NT2/D1 (cell line): Measurements from ENCODE around the gene CDC37L1.

Experiments
- DNase-seq: peaks from one replicate; pipeline ENCODE4 v3.0.0-alpha.2; 2011; ENCODE audit warnings: low read depth, low spot score
- H3K27me3 ChIP-seq: 2 replicates; pipeline ENCODE4 v1.6.0; 2011; ENCODE audit warnings: mild to moderate bottlenecking; ENCODE audit not compliant: insufficient read length, insufficient read depth
- H3K36me3 ChIP-seq: 2 replicates; pipeline ENCODE4 v1.6.1; 2011; ENCODE audit warnings: mild to moderate bottlenecking, low read length, mixed read lengths; ENCODE audit not compliant: insufficient read depth, insufficient read length
- H3K4me1 ChIP-seq: 2 replicates; pipeline ENCODE4 v1.5.1; 2011; ENCODE audit not compliant: insufficient read depth, insufficient read length
- H3K4me3 ChIP-seq: 2 replicates; pipeline ENCODE4 v1.5.1; 2011; ENCODE audit warnings: low read depth; ENCODE audit not compliant: insufficient read length
- H3K9ac ChIP-seq: 2 replicates; pipeline ENCODE4 v1.6.0; 2011; ENCODE audit warnings: low read depth; ENCODE audit not compliant: insufficient read length
- H3K9me3 ChIP-seq: 2 replicates; pipeline ENCODE4 v1.5.1; 2011; ENCODE audit warnings: mild to moderate bottlenecking, low read length; ENCODE audit not compliant: insufficient read depth
- SUZ12 ChIP-seq: IDR thresholded peaks from 2 replicates; pipeline ENCODE4 v1.6.1; 2011; ENCODE audit not compliant: insufficient read length, insufficient read depth; ENCODE audit errors: extremely low read depth
- YY1 ChIP-seq: IDR thresholded peaks from 2 replicates; pipeline ENCODE4 v1.6.1; 2011; ENCODE audit not compliant: insufficient read length, insufficient read depth
- ZNF274 ChIP-seq: IDR thresholded peaks from 2 replicates; pipeline ENCODE4 v1.6.1; 2011; ENCODE audit warnings: mild to moderate bottlenecking, low read depth, low read length

CDC37L1 gene

DNA sequence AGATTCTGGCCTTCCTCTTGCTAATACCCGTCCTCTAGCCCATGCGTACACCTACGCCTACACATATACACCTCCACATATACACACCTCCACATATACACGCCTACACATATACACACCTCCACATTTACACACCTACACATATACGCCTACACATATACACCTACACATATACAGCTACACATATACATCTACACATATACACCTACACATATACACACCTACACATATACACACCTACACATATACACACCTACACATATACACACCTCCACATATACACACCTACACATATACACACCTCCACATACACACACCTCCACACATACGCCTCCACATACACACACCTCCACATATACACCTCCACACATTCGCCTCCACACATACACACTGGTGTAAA, 34.5 kb downstream of the CDC37L1 start:
- Histone ChIP-seq H3K4me1 (no peaks in the 10 kb centered on the region), H3K9me3 (peaks cover 6% of the 10 kb centered on the region; the same call in 1 of the 2 replicates), H3K9ac (no peak overlapping the region), H3K27me3 (no peaks in the 10 kb centered on the region), H3K36me3 (peaks cover 63% of the 10 kb centered on the region), H3K4me3 (no peak overlapping the region)
- DNase-seq, result no peak
- TF ChIP-seq ZNF274, result no peak
- TF ChIP-seq YY1, result no peak
- no peak for TF ChIP-seq SUZ12

DNA sequence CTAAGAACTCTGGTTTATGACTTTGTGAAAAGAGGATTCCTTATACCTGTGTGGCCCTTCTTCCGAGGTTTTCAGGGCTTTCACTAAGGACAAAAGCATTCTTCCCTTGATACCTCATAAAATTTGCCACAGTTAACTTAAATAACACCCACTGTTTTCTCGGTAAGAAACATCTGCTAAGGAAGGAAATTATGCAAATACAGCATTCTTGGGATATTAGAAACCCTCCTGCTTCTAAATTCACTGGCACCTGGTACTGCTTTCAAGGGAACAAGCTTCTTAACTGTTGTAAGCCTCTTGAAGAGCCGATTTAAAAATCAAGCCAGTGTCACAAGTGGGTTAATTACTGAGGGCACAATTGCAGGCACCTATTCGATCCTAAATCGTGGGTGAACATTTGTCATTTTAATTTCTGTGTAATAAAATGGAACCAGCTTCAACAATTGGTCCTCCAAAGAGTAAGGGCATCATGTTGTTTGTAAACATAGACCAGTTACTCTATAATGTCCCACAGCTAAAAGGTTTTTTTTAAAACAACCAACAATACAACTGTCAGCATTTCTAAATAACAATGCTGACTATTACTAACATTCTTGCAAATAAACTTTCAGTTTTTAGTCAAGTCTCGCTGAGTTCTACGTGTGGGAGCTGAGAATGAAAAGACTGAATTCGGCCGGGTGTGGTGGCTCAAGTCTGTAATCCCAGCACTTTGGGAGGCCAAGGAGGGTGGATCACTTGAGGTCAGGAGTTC, 35.1 kb downstream of the CDC37L1 start:
- no peak overlapping the region for H3K9ac ChIP-seq
- no peaks in the 10 kb centered on the region for H3K4me1 ChIP-seq
- no peaks in the 10 kb centered on the region for H3K27me3 ChIP-seq
- H3K9me3 ChIP-seq, result peaks cover 6% of the 10 kb centered on the region; the same call in 1 of the 2 replicates
- DNase-seq, result no peak
- H3K4me3 ChIP-seq, result no peak overlapping the region
- no peak for TF ChIP-seq YY1
- H3K36me3 ChIP-seq, result peaks cover 61% of the 10 kb centered on the region

DNA sequence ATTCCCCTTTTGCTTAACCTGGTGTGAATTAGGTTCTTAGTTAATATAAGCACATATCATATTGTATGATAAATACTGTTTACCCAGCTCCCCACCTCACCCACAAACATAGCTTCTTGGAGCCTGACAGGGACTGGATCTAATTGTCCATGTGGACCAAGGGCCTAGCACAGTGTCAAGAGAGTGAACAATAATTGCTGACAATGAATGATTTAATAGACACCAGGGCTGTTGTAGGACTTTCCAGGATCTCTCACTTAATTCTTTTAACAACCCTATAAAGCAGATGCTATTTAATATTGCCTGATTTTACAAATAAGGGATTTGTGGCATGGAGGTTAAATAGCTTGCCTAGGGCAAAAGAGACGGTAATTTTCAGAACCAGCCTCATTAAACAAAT, 36.8 kb downstream of the CDC37L1 start:
- Histone ChIP-seq H3K9ac (no peak overlapping the region), H3K27me3 (no peaks in the 10 kb centered on the region), H3K4me1 (no peaks in the 10 kb centered on the region), H3K4me3 (no peak overlapping the region), H3K36me3 (peaks cover 64% of the 10 kb centered on the region), H3K9me3 (peaks cover 6% of the 10 kb centered on the region; the same call in 1 of the 2 replicates)
- DNase-seq, result no peak
- TF ChIP-seq SUZ12 (no peak), ZNF274 (no peak), YY1 (no peak)

DNA sequence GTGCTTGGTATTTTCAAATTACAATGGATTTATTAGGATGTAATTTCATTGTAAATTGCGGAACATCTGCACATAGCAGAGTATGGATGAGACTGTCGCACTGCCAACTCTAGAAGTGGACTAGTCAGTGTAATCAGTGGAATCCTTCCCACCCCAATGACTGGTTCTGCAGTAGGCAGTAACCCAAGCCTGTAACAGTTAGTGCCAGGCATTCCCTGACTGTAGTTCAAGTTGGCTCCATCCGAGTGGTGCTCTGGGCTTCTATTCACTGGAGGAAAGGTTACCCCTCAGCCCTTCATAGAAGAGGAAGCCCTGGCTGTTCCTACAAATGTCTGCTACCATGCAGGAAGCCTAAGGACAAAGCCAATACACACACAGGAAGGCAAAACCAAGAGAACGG, 38.4 kb downstream of the CDC37L1 start:
- peaks cover 74% of the 10 kb centered on the region for H3K36me3 ChIP-seq
- H3K9ac ChIP-seq, result no peak overlapping the region
- TF ChIP-seq SUZ12, result no peak
- no peak for TF ChIP-seq ZNF274
- no peak for TF ChIP-seq YY1
- no peaks in the 10 kb centered on the region for H3K27me3 ChIP-seq
- no peaks in the 10 kb centered on the region for H3K4me1 ChIP-seq
- DNase-seq, result no peak
- H3K9me3 ChIP-seq, result peaks cover 6% of the 10 kb centered on the region; the same call in 1 of the 2 replicates
- no peak overlapping the region for H3K4me3 ChIP-seq

DNA sequence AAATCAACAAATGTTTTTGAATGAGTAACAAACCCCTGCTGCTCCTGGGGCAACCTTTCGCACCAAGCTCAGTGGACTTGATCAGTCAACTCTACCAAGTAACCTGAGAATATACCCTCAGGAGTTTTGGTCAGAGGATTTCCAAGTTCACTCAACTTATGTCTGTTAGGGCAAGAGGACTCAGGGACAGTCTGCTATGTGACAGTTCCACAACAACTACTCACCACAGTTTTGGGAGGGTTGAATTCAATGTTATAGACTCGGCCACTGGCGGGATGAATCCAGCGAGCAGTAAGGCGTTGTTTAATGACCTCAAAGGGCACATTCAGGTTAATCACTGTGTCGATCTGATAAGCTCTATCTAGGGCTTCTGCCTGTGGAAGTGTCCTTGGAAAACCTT, 39.5 kb downstream of the CDC37L1 start:
- Histone ChIP-seq H3K36me3 (peaks cover 74% of the 10 kb centered on the region), H3K4me3 (no peak overlapping the region), H3K27me3 (no peaks in the 10 kb centered on the region), H3K9me3 (peaks cover 4% of the 10 kb centered on the region; the same call in 1 of the 2 replicates), H3K9ac (no peak overlapping the region), H3K4me1 (no peaks in the 10 kb centered on the region)
- no peak for DNase-seq
- TF ChIP-seq ZNF274 (no peak), YY1 (no peak), SUZ12 (no peak)

DNA sequence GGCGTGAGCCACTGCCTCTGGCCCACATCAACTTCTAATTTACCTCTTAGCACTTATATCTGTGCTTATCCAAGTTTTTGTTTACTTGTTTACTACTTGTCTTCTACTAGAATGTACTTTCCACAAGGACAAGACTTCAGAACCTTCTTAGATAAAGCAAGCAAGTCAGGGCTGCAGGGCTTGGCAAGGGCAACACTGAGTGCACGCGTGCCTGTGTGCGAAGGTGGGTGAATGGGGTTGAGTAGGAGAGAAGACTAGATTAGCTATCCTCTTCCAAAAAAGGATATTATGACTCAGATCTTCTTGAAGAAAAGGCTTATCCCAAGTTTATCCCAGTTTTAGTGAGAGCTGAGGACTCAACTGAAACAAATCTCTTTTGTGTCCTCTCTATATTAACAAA, 42.4 kb downstream of the CDC37L1 start:
- Histone ChIP-seq H3K4me1 (no peaks in the 10 kb centered on the region), H3K4me3 (no peak overlapping the region), H3K27me3 (no peaks in the 10 kb centered on the region), H3K9me3 (no peaks in the 10 kb centered on the region), H3K9ac (no peak overlapping the region), H3K36me3 (peaks cover 56% of the 10 kb centered on the region)
- no peak for TF ChIP-seq SUZ12
- no peak for TF ChIP-seq YY1
- no peak for TF ChIP-seq ZNF274
- DNase-seq, result no peak

DNA sequence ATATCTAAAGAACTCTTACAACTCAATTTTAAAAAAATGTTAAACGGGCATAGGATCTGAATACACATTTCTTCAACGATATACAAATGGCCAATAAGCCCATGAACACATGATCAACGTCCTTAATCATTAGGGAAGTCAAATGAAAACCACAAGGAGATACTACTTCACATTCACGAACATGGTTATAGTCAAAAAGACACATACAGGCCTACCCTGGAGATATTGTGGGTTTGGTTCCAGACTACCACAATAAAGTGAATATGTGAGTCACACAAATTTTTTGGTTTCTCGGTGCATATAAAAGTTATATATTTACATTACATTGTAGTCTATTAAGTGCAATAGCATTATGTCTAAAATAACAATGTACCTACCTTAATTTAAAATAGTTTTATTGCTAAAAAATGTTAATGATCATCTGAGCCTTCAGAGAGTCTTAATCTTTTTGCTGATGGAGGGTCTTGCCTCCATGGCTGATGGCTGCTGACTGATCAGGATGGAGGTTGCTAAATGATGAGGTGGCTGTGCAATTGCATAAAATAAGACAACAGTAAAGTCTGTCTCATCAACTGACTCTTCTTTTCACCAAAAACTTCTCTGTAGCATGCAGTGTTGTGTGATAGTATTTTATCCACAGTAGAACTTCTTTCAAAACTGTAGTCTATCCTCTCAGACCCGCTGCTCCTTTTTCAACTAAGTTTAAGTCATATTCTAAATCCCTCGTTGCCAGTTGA, 46.5 kb downstream of the CDC37L1 start:
- TF ChIP-seq ZNF274 (no peak), SUZ12 (no peak), YY1 (no peak)
- Histone ChIP-seq H3K9ac (no peak overlapping the region), H3K4me3 (no peak overlapping the region), H3K36me3 (peaks cover 29% of the 10 kb centered on the region), H3K9me3 (no peaks in the 10 kb centered on the region), H3K27me3 (no peaks in the 10 kb centered on the region), H3K4me1 (no peaks in the 10 kb centered on the region)
- no peak for DNase-seq
